ENCODE results near the gene MCF2L. TPM values are rescaled to one million over a fixed set of nuclear protein-coding genes. Genes with fewer than 3 reads are reported as not detected.

MCF2L gene
- total RNA-seq, 1 experiment from 2014 or later: 5.9 TPM

DNA sequence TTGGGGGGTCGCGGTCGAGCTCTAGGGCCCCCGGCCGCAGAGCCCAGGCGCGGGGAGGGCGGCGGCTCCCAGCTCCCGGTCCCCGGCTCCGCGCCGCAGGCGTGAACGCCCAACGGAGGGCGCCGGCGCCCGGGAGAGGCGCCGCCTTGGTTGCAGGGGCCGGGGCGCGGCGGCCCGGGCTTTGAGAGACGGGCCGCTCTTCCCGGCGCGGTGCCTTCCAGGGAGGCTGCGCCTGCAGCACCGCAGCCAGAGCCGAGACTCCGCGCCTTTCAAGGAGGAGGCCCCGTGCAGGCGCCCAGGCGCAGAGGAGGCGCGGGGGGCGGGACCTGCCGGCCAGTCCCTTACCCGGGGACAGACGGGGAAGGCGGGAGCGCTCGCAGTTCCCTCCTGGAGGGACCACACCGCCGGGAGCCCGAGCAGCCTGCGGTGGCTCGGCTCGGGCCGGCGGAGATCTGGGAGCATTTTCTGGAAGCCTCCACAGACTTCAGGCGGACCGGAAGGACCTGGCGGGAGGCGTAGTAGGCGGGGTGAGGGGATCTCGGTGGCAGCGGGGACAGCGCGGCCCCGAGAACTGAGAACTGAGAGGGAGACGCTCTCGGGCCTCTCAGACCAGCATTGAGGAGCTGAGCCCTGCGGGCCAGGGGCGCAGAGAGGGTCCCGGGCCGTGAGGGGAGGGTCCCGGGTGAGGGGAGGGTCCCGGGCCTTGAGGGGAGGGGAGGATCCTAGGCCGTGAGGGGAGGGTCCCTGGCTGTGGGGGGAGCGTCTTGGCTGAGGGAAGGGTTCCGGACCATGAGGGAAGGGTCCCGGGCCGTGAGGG lies 25.5 kb upstream of the MCF2L start:
- Histone ChIP-seq H3K27ac (ENCODE audit: low read length) (no peak overlapping the region), H3K27me3 (ENCODE audit: low read length) (no peaks in the 10 kb centered on the region), H3K4me1 (ENCODE audit: insufficient read depth, low read length) (no peaks in the 10 kb centered on the region), H3K9me2 (replicated peaks; ENCODE audit: low read length) (no peaks in the 10 kb centered on the region), H3F3A (ENCODE audit: low read length, unreplicated experiment) (no peaks in the 10 kb centered on the region), H4K20me1 (ENCODE audit: low read length) (no peaks in the 10 kb centered on the region), H3K4me3 (ENCODE audit: low read length) (peak overlapping the region; percentile 70), H3K4me2 (ENCODE audit: low read length) (peak overlapping the region; percentile 78), H2AFZ (ENCODE audit: low read length) (peak overlapping the region; percentile 69), H3K9me3 (ENCODE audit: low read length) (no peaks in the 10 kb centered on the region), H3K79me2 (ENCODE audit: low read length) (no peaks in the 10 kb centered on the region), H3K36me3 (ENCODE audit: low read depth, low read length) (no peaks in the 10 kb centered on the region), H3K9ac (ENCODE audit: low read length) (peak overlapping the region; percentile 22; the same call in 1 of the 2 replicates)
- TF ChIP-seq EZH2phosphoT487 (IDR thresholded peaks at IDR 0.05; ENCODE audit: borderline replicate concordance, low read length): no peak
- TF ChIP-seq EZH2 (IDR thresholded peaks at IDR 0.05; ENCODE audit: low read length, unreplicated experiment): no peak
- TF ChIP-seq, protein P1, sequence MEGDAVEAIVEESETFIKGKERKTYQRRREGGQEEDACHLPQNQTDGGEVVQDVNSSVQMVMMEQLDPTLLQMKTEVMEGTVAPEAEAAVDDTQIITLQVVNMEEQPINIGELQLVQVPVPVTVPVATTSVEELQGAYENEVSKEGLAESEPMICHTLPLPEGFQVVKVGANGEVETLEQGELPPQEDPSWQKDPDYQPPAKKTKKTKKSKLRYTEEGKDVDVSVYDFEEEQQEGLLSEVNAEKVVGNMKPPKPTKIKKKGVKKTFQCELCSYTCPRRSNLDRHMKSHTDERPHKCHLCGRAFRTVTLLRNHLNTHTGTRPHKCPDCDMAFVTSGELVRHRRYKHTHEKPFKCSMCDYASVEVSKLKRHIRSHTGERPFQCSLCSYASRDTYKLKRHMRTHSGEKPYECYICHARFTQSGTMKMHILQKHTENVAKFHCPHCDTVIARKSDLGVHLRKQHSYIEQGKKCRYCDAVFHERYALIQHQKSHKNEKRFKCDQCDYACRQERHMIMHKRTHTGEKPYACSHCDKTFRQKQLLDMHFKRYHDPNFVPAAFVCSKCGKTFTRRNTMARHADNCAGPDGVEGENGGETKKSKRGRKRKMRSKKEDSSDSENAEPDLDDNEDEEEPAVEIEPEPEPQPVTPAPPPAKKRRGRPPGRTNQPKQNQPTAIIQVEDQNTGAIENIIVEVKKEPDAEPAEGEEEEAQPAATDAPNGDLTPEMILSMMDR (conservative IDR thresholded peaks at IDR 0.05; ENCODE audit: low read depth, low read length): no peak
- DNase-seq: peak; percentile 28
- ATAC-seq: peak; percentile 65
- ChIA-PET POLR2A (ENCODE audit: unreplicated experiment) (no interaction called here), CTCF (interaction anchor here (0.5 to 1.0 kb wide), 4 partner anchors 12 to 508 kb away, joined by 3 to 6 read pairs (median 4); no protein-coding TSS in a partner anchor)
- no TSS peak for BruUV-seq (replicated peaks)
- intact Hi-C loops (cut with micrococcal nuclease): loop anchor here (2.0 kb wide), 1 partner anchor 451 kb away; no protein-coding TSS in a partner anchor

DNA sequence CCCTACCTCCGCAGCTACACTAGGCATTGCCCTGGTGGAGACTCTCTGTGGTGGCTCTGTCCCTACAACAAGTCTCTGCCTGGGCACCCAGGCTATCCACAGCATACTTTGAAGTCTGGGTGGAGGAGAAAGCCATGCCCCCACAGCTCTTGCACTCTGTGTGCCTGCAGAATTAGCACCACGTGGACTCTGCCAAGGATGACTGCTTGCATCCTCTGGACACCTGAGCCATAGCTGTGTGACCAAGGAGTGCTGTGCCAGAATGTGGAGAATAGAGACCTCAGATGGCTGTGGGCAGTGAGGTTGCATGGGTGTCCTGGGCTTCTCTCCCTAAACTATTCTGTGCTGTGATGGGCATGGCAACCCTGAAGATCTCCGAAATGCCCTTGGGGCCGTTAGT lies 21.2 kb upstream of the MCF2L start:
- peaks cover 20% of the 10 kb centered on the region; the same call in 1 of the 2 replicates for H3K27me3 ChIP-seq (ENCODE audit: low read length)
- no peaks in the 10 kb centered on the region for H3K79me2 ChIP-seq (ENCODE audit: low read length)
- H3K4me3 ChIP-seq (ENCODE audit: low read length): no peak overlapping the region
- intact Hi-C loops (cut with micrococcal nuclease): no loop called here
- TF ChIP-seq EZH2phosphoT487 (IDR thresholded peaks at IDR 0.05; ENCODE audit: borderline replicate concordance, low read length) (no peak), EZH2 (IDR thresholded peaks at IDR 0.05; ENCODE audit: low read length, unreplicated experiment) (no peak)
- no peak overlapping the region for H3K9ac ChIP-seq (ENCODE audit: low read length)
- no peaks in the 10 kb centered on the region for H4K20me1 ChIP-seq (ENCODE audit: low read length)
- no peak overlapping the region for H3K4me2 ChIP-seq (ENCODE audit: low read length)
- CTCF ChIA-PET: no interaction called here
- POLR2A ChIA-PET (ENCODE audit: unreplicated experiment): no interaction called here
- no peaks in the 10 kb centered on the region for H3K36me3 ChIP-seq (ENCODE audit: low read depth, low read length)
- no peaks in the 10 kb centered on the region for H3K4me1 ChIP-seq (ENCODE audit: insufficient read depth, low read length)
- no peak for DNase-seq
- BruUV-seq (replicated peaks): no TSS peak
- H3K9me2 ChIP-seq (replicated peaks; ENCODE audit: low read length): no peaks in the 10 kb centered on the region
- H3K9me3 ChIP-seq (ENCODE audit: low read length): no peaks in the 10 kb centered on the region
- no peak overlapping the region for H2AFZ ChIP-seq (ENCODE audit: low read length)
- ATAC-seq: no peak
- no peak overlapping the region for H3K27ac ChIP-seq (ENCODE audit: low read length)
- no peaks in the 10 kb centered on the region for H3F3A ChIP-seq (ENCODE audit: low read length, unreplicated experiment)

DNA sequence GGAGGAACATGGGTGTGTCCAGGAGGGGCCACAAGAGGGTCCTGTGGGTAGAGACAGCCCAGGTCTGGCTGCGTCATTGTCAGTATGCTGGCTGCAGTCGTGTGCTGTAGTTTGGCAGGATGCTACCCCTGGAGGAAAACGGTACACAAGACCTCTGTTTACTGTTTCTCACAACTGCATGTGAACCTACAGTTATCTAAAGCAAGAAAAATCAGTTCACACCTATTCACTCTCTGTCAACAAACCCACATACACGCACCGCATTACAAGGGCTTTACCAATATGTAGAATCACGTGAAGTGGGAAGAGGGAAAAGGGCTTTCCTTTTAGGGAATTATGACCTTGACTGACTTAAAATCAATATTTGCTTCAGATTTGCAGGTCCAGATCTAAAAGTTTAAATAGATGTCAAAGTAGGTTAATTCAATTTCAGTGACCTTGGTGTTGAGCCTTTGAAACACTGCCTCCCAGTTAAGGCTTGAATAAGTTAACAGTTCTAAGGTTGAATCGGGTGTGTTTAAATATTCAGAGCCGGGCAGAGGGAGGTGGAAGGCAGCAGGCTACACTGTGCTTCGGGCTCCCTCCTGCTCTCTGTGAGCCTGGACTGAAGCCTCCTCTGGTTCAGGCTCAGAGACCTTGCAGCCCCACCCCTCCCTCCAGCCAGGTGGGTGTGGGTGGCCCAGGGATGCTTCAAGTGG lies 17.2 kb upstream of the MCF2L start:
- BruUV-seq (replicated peaks): no TSS peak
- intact Hi-C loops (cut with micrococcal nuclease): no loop called here

More for the DNA sequence above, 17.2 kb upstream of the MCF2L start:
- H3K9ac ChIP-seq (ENCODE audit: low read length): no peak overlapping the region
- ATAC-seq: no peak
- no peak for DNase-seq
- H3K4me2 ChIP-seq (ENCODE audit: low read length): no peak overlapping the region
- no peaks in the 10 kb centered on the region for H3K4me1 ChIP-seq (ENCODE audit: insufficient read depth, low read length)
- no peak overlapping the region for H2AFZ ChIP-seq (ENCODE audit: low read length)
- H4K20me1 ChIP-seq (ENCODE audit: low read length): no peaks in the 10 kb centered on the region
- ChIA-PET POLR2A (ENCODE audit: unreplicated experiment) (no interaction called here), CTCF (no interaction called here)
- no peaks in the 10 kb centered on the region for H3K79me2 ChIP-seq (ENCODE audit: low read length)
- H3K36me3 ChIP-seq (ENCODE audit: low read depth, low read length): no peaks in the 10 kb centered on the region
- no peak for TF ChIP-seq EZH2phosphoT487 (IDR thresholded peaks at IDR 0.05; ENCODE audit: borderline replicate concordance, low read length)
- TF ChIP-seq, protein P1 (conservative IDR thresholded peaks at IDR 0.05; ENCODE audit: low read depth, low read length): no peak
- no peak for TF ChIP-seq EZH2 (IDR thresholded peaks at IDR 0.05; ENCODE audit: low read length, unreplicated experiment)
- no peaks in the 10 kb centered on the region for H3K9me3 ChIP-seq (ENCODE audit: low read length)
- H3K27ac ChIP-seq (ENCODE audit: low read length): no peak overlapping the region
- no peak overlapping the region for H3K4me3 ChIP-seq (ENCODE audit: low read length)
- no peaks in the 10 kb centered on the region for H3K9me2 ChIP-seq (replicated peaks; ENCODE audit: low read length)
- no peaks in the 10 kb centered on the region for H3F3A ChIP-seq (ENCODE audit: low read length, unreplicated experiment)
- peaks cover 20% of the 10 kb centered on the region; the same call in 1 of the 2 replicates for H3K27me3 ChIP-seq (ENCODE audit: low read length)
